ENCODE results near the gene PDE8A. TPM values are rescaled to one million over a fixed set of nuclear protein-coding genes. Genes with fewer than 3 reads are reported as not detected.

Gene PDE8A
- total RNA-seq, 1 donor, result 26.2 TPM

- H3K4me3 ChIP-seq (ENCODE audit: low read depth, low read length), result no peak overlapping the region
- DNase-seq (ENCODE audit: low read depth), result no peak
- TF ChIP-seq CTCF (IDR thresholded peaks at IDR 0.05; ENCODE audit: insufficient read depth, low read length), result no peak
Measured at GRCh38 chr15:85099195-85099803, 117.6 kb downstream of the PDE8A start.

DNA sequence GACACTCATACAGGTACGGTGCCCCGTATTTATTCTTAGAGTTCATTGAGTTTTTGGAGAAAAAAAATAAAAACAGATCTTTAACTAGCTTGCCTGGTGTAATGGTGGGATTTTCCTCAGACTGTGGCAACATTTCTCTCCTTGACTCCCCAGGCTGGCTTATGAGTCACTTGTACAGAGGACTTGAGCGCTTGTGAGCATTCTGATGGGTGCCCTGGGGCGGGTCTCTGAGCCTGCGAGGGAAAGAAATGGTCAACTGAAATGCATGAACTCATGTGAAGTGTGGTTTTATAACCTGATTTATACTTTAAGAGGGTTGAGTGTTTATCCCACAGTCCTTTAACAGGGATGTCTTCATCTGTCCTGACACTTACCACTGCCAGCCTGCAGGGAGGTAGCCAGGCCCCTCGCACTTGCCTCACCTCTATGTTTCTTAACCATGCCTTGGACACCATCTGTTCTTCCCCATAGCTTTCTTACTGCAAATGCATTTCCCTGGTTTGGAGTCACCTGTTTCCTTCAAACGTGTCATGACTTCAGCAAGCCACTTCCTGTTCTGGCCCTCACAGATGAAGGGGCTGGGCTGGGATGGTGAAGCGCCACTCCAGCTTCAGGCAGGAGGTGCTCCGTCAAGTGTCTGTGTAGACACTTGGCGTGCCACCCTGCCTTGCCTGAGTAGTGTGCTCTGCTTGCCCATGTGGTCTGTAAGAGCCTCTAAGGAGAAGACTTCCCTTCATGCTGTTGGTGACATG, 118.7 kb downstream of the PDE8A start:
- no peak overlapping the region for H3K4me3 ChIP-seq (ENCODE audit: low read depth, low read length)
- no peak for TF ChIP-seq CTCF (IDR thresholded peaks at IDR 0.05; ENCODE audit: insufficient read depth, low read length)
- no peak for DNase-seq (ENCODE audit: low read depth)

- DNase-seq (ENCODE audit: low read depth), result peak; percentile 4
- no peak overlapping the region for H3K4me3 ChIP-seq (ENCODE audit: low read depth, low read length)
- TF ChIP-seq CTCF (IDR thresholded peaks at IDR 0.05; ENCODE audit: insufficient read depth, low read length), result no peak
Measured at GRCh38 chr15:85104584-85104983, 122.9 kb downstream of the PDE8A start.

- H3K4me3 ChIP-seq (ENCODE audit: low read depth, low read length), result no peak overlapping the region
- no peak for DNase-seq (ENCODE audit: low read depth)
- TF ChIP-seq CTCF (IDR thresholded peaks at IDR 0.05; ENCODE audit: insufficient read depth, low read length), result no peak
Measured at GRCh38 chr15:85108136-85108535, 126.5 kb downstream of the PDE8A start.

DNA sequence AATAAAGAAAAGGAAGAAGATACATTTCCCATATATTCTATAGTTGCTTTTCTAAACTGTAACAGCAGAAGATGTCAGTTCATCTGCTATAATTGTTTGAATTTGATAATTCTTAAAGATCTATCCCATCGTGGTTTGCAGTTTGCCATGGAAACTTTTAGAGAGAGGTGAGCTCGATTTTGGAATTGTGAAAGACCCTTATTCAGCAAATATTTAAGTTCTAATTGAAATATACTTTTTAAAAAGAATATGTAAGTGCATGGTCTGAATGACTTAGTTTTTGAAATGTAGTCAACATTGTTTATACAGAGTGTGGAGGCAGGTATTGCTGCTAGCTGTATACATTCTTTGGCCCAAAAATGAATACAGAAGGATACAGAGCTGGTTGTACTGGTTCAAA, 127.7 kb downstream of the PDE8A start:
- DNase-seq (ENCODE audit: low read depth), result no peak

DNA sequence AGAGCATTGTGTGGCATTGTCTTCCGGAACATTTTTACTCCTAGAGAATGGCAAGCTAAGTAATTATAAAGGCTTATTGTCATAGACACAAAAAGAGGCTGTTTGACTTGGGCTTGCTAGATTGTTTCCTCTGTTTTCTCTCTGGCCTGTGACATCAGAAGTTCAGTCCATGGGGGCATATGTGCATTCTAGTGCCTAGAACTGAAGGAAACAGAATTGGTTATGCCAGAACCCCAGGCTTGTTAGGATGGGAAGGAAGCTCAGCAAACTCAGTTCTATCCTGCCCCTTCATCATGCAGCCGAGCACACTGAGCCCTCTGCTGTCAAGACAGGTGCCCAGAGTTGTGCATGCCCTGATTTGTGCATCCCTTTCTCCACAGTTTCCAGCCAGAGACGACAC, 131.3 kb downstream of the PDE8A start:
- no peak overlapping the region for H3K4me3 ChIP-seq (ENCODE audit: low read depth, low read length)
- DNase-seq (ENCODE audit: low read depth), result no peak
- no peak for TF ChIP-seq CTCF (IDR thresholded peaks at IDR 0.05; ENCODE audit: insufficient read depth, low read length)

More for the DNA sequence above, 127.7 kb downstream of the PDE8A start:
- no peak for TF ChIP-seq CTCF (IDR thresholded peaks at IDR 0.05; ENCODE audit: insufficient read depth, low read length)
- no peak overlapping the region for H3K4me3 ChIP-seq (ENCODE audit: low read depth, low read length)
